Mucosa of descending colon (tissue), 3 donors: ENCODE measurements around the gene DYNC1H1. TPM values are rescaled to one million over a fixed set of nuclear protein-coding genes. Genes with fewer than 3 reads are reported as not detected.

Source experiments
- ATAC-seq: fragments of 200-7000 bp; cut with Tn5 transposase; one replicate; pipeline ENCODE4 v1.9.1; 2020; ENCODE audit warnings: mild to moderate bottlenecking, moderate library complexity
- DNase-seq, 3 donors: peaks; one replicate each; pipeline ENCODE4 v3.0.0-alpha.2; 2020
- H3K36me3 ChIP-seq: fragments of 200-600 bp; one replicate; pipeline ENCODE4 v1.8.0; 2021; ENCODE audit warnings: low read depth, mild to moderate bottlenecking
- H3K4me1 ChIP-seq: fragments of 200-600 bp; one replicate; pipeline ENCODE4 v1.8.0; 2021; ENCODE audit warnings: low read depth, mild to moderate bottlenecking
- H3K4me3 ChIP-seq: fragments of 200-600 bp; one replicate; pipeline ENCODE4 v1.8.0; 2021; ENCODE audit warnings: mild to moderate bottlenecking
- H3K9me3 ChIP-seq: fragments of 200-600 bp; one replicate; pipeline ENCODE4 v1.8.0; 2021; ENCODE audit warnings: mild to moderate bottlenecking
- CTCF ChIP-seq: fragments of 200-600 bp; IDR thresholded peaks from one replicate; pipeline ENCODE4 v1.8.0; 2022; ENCODE audit warnings: antibody characterized with exemption, mild to moderate bottlenecking
- intact Hi-C, 2 donors: fragments of 100-400 bp; cut with DNase I in 1 of 2; cut with micrococcal nuclease in 1 of 2; formaldehyde crosslinking; loops; one replicate each; pipeline versions ENCODE4 v1.11.0 to v1.11.1; 2022; cut with DNase I, micrococcal nuclease
- total RNA-seq, 3 donors: library from RNA; stranded (reverse); fragmentation: NEBNext Ultra II Directional in 2 of 3; extraction: Animal tissue kit (Norgen Biotek cat#: 25700) in 2 of 3; gene quantifications; one replicate each; pipeline versions ENCODE4 v1.2.1 to v1.2.4, GENCODE V29; 2021 to 2023
- donor health status: DM: no; HTN: no; CAD: no; lungs with moderate emphysema.
- donor health status: DM: no; HTN: no; CAD: no.
- donor health status: DM: no; HTN: yes; CAD: no.

DYNC1H1 gene
- total RNA-seq, 3 donors from 2014 or later, result 403 to 547 (median 409) TPM

GRCh38 chr14:102092806-102093205, 128.4 kb downstream of the DYNC1H1 start:
- DNase-seq (no peak), ATAC-seq (no peak)
- TF ChIP-seq CTCF, result no peak
- intact Hi-C loops, result loop anchor here (10.0 kb wide), 2 partner anchors 48 to 108 kb away; no protein-coding TSS in a partner anchor
- Histone ChIP-seq H3K9me3 (no peaks in the 10 kb centered on the region), H3K36me3 (no peaks in the 10 kb centered on the region), H3K4me1 (peaks cover 3% of the 10 kb centered on the region), H3K4me3 (no peak overlapping the region)

- no peaks in the 10 kb centered on the region for H3K9me3 ChIP-seq
- no peaks in the 10 kb centered on the region for H3K36me3 ChIP-seq
- TF ChIP-seq CTCF, result no peak
- ATAC-seq, result no peak
- peaks cover 3% of the 10 kb centered on the region for H3K4me1 ChIP-seq
- no peak for DNase-seq
- intact Hi-C loops, result loop anchor here (10.0 kb wide), 2 partner anchors 49 to 109 kb away; no protein-coding TSS in a partner anchor
- H3K4me3 ChIP-seq, result no peak overlapping the region
Observed at GRCh38 chr14:102094101-102094500, 129.7 kb downstream of the DYNC1H1 start.

- Histone ChIP-seq H3K4me3 (no peak overlapping the region), H3K9me3 (no peaks in the 10 kb centered on the region), H3K4me1 (peaks cover 3% of the 10 kb centered on the region), H3K36me3 (no peaks in the 10 kb centered on the region)
- TF ChIP-seq CTCF, result no peak
- ATAC-seq (no peak), DNase-seq (no peak)
- intact Hi-C loops, result loop anchor here (10.0 kb wide), 2 partner anchors 51 to 111 kb away; no protein-coding TSS in a partner anchor
Observed at GRCh38 chr14:102095231-102095870, 131.0 kb downstream of the DYNC1H1 start.

- Histone ChIP-seq H3K36me3 (no peaks in the 10 kb centered on the region), H3K9me3 (no peaks in the 10 kb centered on the region), H3K4me1 (peaks cover 3% of the 10 kb centered on the region), H3K4me3 (no peak overlapping the region)
- intact Hi-C loops, result loop anchor here (2.0 to 10.0 kb wide), 3 partner anchors 51 to 135 kb away; no protein-coding TSS in a partner anchor
- no peak for DNase-seq
- no peak for TF ChIP-seq CTCF
- ATAC-seq, result no peak
Observed at GRCh38 chr14:102095871-102096568, 131.6 kb downstream of the DYNC1H1 start.

GRCh38 chr14:102096569-102097188, 132.3 kb downstream of the DYNC1H1 start:
- Histone ChIP-seq H3K36me3 (no peaks in the 10 kb centered on the region), H3K4me1 (peaks cover 3% of the 10 kb centered on the region), H3K9me3 (no peaks in the 10 kb centered on the region), H3K4me3 (no peak overlapping the region)
- intact Hi-C loops, result loop anchor here (2.0 to 10.0 kb wide), 3 partner anchors 52 to 136 kb away; no protein-coding TSS in a partner anchor
- ATAC-seq, result peak; percentile 86
- TF ChIP-seq CTCF, result peak; percentile 54
- peak; percentile 75 to 96 (median 90) for DNase-seq
